Measurements from ENCODE around the gene AIFM2.

DNA sequence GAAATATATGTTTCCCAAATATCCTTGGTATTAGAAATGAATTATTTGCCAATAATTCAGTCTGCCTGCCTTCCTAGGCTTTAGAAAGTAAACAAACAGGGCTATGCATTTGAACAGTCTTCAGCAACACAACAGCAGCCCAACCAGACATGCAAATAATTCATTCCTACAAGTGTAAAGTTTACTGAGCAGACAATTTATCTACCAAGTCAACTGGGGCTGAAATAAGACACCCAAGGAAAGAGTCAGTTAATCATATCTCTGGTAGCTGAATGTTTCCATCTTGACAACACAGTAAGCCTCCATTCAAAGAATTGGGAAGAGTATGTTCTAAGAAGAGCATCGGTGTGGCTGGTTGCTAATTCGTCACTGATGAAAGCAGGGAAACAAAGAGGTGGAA is 38.4 kb downstream of the AIFM2 start:
- TF ChIP-seq, protein P1, sequence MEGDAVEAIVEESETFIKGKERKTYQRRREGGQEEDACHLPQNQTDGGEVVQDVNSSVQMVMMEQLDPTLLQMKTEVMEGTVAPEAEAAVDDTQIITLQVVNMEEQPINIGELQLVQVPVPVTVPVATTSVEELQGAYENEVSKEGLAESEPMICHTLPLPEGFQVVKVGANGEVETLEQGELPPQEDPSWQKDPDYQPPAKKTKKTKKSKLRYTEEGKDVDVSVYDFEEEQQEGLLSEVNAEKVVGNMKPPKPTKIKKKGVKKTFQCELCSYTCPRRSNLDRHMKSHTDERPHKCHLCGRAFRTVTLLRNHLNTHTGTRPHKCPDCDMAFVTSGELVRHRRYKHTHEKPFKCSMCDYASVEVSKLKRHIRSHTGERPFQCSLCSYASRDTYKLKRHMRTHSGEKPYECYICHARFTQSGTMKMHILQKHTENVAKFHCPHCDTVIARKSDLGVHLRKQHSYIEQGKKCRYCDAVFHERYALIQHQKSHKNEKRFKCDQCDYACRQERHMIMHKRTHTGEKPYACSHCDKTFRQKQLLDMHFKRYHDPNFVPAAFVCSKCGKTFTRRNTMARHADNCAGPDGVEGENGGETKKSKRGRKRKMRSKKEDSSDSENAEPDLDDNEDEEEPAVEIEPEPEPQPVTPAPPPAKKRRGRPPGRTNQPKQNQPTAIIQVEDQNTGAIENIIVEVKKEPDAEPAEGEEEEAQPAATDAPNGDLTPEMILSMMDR (IDR thresholded peaks at IDR 0.05; ENCODE audit: low read depth, low read length) = no peak
- no peak for TF ChIP-seq EZH2phosphoT487 (IDR thresholded peaks at IDR 0.05; ENCODE audit: low read depth)
